Stimulated activated CD4-positive, alpha-beta T cell treated with anti-CD3 and anti-CD28 coated beads, Interleukin-12 subunit alpha, Interleukin-12 subunit beta, amount 100 ng/mL, for 4 hours (primary cell): ENCODE results near the gene BCAT1.
A peak's percentile ranks its signal among the peaks of the same experiment; 100 is the strongest.
"Not testable (repeated sequence)": the region's sequence is repeated elsewhere in the genome, so short reads cannot be mapped to it uniquely, and the experiment has no call there.

ENCODE experiments used
- DNase-seq: peaks from one replicate; pipeline ENCODE4 v3.0.0-alpha.2; 2020

The BCAT1 gene

GRCh38 chr12:24851883-24852282, 97.0 kb downstream of the BCAT1 start:
- DNase-seq, result not testable (repeated sequence)

- DNase-seq, result no peak
These were observed 97.6 kb downstream of the BCAT1 start for GRCh38 chr12:24851341-24851740.

GRCh38 chr12:24850496-24850895, 98.4 kb downstream of the BCAT1 start:
- DNase-seq, result no peak

DNA sequence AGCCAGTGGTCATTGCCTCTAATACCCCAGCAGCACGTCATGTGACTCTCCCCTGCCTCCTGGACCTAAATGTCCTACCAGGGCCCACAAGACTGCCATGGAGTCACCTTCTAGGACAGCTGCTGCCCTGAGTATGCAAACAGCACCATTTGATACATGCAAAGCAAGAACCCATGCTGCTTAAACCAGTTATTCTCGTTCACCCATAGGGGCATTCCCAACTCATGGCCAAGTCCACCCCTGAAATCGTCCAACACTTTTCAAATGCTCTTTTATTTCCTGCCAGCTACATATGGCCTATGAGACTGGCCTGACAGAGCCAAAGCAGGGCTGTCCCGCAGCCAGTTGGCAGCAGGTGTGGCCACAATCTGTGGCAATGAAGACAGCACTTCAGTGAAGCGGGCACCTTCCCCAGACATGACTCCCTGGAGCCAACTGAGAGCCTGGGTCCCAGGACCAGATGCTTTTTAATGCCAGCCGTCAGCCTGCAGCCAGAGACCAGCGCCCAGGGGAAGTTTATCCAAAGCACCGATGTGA, 99.9 kb downstream of the BCAT1 start:
- DNase-seq, result no peak

DNA sequence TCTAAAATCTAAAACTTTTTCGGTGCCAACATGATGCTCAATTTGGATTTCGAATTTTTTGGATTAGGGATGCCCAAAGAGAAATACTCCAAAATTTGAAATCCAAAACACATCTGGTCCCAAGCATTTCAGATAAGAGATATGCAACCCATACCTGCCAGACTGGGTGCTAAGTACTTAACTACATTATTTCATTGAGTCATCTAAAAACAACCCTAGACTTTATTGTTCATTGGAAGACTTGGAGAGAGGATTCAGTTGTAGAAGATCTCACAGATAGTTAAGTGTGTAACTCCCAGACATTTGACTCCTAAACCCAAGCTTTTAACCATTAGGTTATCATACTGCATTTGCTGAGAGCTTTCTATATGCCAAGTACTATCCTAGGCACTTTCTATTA, 102.2 kb downstream of the BCAT1 start:
- DNase-seq, result no peak

DNA sequence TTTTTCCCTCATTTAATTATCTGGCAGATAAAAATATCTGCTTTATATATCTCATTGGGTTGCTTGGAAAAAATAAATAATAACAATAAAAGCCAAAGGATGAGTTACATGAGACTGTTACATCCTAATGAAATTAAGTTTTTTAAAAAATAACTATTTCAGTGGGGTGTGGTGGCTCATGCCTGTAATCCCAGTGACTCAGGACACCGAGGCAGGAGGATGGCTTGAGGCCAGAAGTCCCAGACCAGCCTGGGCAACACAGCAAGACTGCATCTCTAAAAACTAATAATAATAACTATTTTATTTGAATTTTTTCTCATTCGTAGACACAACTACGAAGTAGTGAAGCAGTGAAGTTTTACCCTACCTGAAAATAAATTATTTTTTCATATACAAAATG, 103.3 kb downstream of the BCAT1 start:
- DNase-seq, result no peak

GRCh38 chr12:24840046-24840800, 108.7 kb downstream of the BCAT1 start:
- no peak for DNase-seq

GRCh38 chr12:24839268-24839791, 109.6 kb downstream of the BCAT1 start:
- peak; percentile 55 for DNase-seq

DNA sequence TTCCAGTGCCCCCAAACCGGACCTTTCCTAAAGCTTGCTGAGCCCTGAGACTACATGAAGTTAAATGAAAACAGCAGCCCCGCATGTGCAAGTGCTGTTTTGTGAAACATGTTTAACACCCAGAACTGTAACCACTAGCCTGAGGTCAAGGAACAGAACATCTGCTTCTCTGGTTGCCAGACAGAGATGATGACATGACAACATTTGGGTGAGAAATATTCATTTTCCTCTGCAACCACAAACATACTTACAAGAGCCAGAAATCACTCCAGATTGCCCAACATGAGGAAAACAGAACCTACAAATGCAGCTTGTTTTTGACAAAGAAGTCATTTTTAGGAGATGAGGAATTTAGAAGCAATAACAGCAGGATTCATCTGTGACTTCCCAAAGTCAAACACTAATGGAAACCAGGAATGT, 110.4 kb downstream of the BCAT1 start:
- DNase-seq, result no peak

GRCh38 chr12:24835377-24835776, 113.5 kb downstream of the BCAT1 start:
- DNase-seq, result no peak

GRCh38 chr12:24833513-24833912, 115.4 kb downstream of the BCAT1 start:
- no peak for DNase-seq

DNA sequence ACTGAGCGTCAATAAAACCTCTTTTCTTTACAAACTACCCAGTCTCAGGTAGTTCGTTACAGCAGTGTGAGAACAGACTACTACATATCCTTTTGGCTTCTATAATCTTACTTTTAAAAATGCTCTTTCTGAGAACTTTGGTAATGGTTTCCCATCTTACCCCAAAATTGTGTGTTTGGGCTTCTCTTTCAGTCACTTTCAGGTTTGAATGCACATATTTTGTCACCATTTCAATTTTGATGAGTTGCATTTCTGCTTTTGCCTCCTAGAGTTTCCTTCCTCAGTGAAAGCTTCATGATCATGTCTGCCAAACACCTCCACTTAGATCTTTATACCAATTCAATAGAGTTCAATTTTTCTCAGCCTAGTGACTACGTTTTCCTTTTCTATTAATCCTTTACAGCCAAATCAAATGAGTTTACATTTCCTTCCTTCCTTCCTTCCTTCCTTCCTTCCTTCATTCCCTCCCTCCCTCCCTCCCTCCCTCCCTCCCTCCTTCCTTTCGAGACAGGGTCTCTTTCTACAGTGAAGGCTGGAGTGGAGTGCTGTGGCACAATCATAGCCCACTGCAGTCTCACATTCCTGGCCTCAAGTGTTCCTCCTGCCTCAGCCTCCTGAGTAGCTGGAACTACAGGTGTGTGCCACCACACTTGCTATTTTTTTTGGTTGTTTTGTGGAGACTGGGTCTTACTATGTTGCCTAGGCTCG, 124.9 kb downstream of the BCAT1 start:
- no peak for DNase-seq

GRCh38 chr12:24822121-24822899, 126.6 kb downstream of the BCAT1 start:
- no peak for DNase-seq

GRCh38 chr12:24821691-24822090, 127.2 kb downstream of the BCAT1 start:
- DNase-seq, result no peak

DNA sequence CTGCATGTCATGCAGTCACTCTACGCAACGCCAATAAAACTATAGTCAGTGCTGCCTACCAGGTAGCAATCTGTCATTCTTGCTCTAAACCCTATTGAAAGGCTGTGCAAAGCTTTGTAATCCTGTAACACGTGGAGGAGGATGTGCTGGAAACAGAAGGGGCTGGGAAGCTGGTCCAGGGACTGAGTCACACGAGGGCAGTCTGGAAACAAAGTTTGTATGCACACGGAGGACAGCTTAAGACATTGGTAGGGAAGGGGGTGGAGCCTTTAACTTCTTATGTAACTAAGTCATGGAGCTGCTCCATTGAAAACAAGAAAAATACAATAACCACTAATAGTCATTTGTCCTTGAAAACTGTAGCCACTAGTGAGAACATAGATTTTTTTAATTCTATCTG, 128.0 kb downstream of the BCAT1 start:
- no peak for DNase-seq

DNA sequence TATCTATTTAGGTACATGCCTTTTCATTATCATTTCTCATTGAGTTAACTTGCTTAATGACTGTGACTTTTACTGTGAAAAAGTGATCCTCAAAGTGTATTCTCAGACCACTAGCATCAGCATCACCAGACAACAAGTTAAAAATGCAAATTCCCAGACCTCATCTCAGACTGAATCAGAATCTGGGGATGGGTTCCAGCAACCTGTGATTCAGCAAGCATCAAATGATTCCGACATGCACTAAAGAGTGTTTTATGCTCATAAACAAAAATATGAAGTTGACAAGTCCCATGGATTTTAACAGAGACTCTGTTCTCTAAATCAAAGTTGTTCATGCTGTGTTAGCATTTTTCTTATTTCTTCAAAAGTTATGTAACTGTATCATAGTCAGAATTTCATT, 130.6 kb downstream of the BCAT1 start:
- no peak for DNase-seq

GRCh38 chr12:24815114-24815423, 133.8 kb downstream of the BCAT1 start:
- no peak for DNase-seq

DNA sequence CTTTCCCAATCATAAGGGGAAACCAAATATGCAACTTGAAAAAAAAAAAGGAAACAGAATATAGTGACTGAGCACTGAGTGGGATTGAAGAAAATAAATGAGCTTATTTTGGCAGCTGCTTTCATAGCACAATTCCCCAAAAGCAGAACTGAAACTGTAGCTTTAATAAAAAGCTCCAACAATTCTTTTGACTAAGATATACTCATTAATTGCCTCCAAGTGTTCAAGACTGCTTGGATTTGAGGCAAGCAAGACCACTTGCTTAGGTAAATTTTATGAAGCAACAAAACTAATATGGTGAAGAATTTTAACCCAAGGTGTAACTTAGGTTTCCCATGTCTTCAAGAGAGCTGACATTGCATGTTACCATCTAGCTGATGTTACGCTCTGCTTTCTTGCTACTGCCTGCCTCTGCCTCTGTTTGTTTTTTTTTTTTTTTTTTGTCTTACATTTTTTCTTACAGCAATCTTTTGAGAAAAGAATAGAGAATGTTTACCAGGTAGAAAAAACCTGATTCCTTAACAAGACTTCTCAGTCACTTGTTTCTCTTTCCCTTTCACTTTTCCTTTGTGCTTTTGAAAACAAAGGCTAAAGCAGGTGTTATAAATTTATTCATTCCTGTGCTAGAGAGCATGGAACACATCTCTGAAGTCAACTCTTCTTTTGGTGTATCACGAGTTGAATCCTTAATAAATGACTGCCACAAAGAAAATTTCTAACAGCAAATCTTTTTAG, 134.4 kb downstream of the BCAT1 start:
- no peak for DNase-seq

DNA sequence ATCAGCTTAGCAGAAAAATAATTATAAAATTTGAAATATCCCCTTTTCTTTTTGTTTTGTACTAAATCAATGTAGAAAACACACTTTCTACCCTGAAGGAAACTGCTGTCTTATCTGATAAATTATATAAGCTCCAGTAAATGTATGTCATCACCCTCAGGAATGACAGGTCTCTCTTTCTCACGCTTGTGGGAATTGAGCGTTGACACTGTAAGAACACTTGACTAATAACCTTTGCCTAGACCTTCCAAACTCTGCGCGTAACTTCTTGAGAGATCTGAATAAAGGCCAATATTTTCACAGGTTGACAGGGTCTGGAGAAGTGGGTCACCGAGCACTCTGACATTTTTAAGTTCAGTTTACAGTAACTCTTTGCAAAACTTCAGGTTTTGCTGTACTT, 138.5 kb downstream of the BCAT1 start:
- no peak for DNase-seq

DNA sequence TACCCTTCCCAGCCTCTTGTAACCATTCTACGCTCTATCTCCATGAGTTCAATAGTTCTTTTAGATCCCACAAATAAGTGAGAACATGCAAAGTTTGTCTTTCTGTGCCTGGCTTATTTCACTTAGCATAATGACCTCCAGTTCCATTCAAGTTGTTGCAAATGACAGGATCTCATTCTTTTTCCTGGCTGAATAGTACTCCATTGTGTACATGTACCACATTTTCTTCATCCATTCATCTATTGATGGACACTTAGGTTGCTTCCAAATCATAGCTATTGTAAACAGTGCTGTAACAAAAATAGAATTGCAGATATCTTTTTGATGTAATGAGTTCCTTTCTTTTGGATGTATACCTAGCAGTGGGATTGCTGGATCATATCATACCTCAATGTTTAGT, 139.6 kb downstream of the BCAT1 start:
- DNase-seq, result not testable (repeated sequence)

DNA sequence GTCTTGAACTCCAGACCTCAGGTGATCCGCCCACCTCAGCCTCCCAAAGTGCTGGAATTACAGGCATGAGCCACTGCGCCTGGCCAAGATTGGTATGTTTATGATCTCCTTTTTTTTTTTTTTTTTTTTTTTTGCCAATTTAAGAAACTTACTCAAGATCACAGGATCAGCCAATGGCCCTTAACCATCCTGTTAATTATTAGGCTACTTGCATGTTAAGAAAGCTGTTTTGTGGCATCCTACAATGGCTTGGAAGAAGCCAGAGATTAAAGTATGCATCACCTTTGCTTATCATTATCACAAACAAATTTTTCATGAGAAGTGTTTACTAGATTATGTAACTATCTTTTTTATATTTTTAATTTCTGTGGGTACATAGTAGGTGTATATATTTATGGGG, 140.2 kb downstream of the BCAT1 start:
- no peak for DNase-seq

DNA sequence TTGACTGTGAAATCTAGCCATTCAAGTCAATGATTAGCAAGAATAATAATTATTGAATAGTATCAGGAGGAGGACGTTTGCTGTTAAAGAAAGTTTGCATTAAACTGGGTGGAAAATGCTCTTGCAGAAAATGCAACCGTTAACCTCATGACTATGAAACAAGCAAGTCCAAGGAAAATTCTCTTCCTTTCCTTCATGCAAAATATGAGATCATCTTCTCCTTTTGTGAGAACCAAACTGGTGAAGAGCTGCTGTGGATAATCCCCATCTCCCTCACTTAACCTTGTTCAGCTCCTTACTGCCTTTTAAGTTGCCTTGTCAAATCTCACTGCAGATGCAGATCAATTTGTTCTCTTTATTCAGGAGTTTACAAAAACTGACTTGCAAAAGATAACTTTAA, 142.5 kb downstream of the BCAT1 start:
- no peak for DNase-seq
